Smooth muscle cell (in vitro differentiated cells): ENCODE data around the gene ILF2. TPM values are rescaled to one million over a fixed set of nuclear protein-coding genes. Genes with fewer than 3 reads are reported as not detected.

Experiments
- DNase-seq: peaks from one replicate; lab custom pipeline; 2025; ENCODE audit not compliant: unreplicated experiment; lab: John Stamatoyannopoulos, UW
- H2AFZ ChIP-seq: fragments of 200-600 bp; sonication (generic); 2 replicates; pipeline ENCODE4 v1.6.0; 2016; ENCODE audit warnings: antibody characterized with exemption, low read depth, mild to moderate bottlenecking
- H3F3A ChIP-seq: fragments of 200-600 bp; sonication (generic); 2 replicates; pipeline ENCODE4 v1.6.0; 2017; ENCODE audit warnings: antibody characterized with exemption, low read depth
- H3K27ac ChIP-seq: fragments of 200-600 bp; sonication (generic); 2 replicates; pipeline ENCODE4 v1.5.1; 2016; ENCODE audit warnings: low read depth, mild to moderate bottlenecking
- H3K27me3 ChIP-seq: fragments of 200-600 bp; sonication (generic); 2 replicates; pipeline ENCODE4 v1.6.1; 2016; ENCODE audit warnings: low read depth, mild to moderate bottlenecking
- H3K36me3 ChIP-seq: fragments of 200-600 bp; sonication (generic); 2 replicates; pipeline ENCODE4 v1.5.1; 2016; ENCODE audit warnings: low read depth
- H3K4me1 ChIP-seq: fragments of 200-600 bp; sonication (generic); 2 replicates; pipeline ENCODE4 v1.5.1; 2016; ENCODE audit warnings: low read depth
- H3K4me2 ChIP-seq: fragments of 200-600 bp; sonication (generic); 2 replicates; pipeline ENCODE4 v1.6.0; 2016; ENCODE audit warnings: mild to moderate bottlenecking
- H3K4me3 ChIP-seq: fragments of 200-600 bp; sonication (generic); 2 replicates; pipeline ENCODE4 v1.5.1; 2016; ENCODE audit warnings: mild to moderate bottlenecking
- H3K79me2 ChIP-seq: fragments of 200-600 bp; sonication (generic); 2 replicates; pipeline ENCODE4 v1.6.0; 2016; ENCODE audit warnings: low read depth, mild to moderate bottlenecking
- H3K9ac ChIP-seq: fragments of 200-600 bp; sonication (generic); 2 replicates; pipeline ENCODE4 v1.6.0; 2016; ENCODE audit warnings: low read depth
- H3K9me3 ChIP-seq: fragments of 200-600 bp; sonication (generic); replicated peaks from 2 replicates; pipeline ENCODE4 v1.5.1; 2016; ENCODE audit warnings: low read depth
- H4K20me1 ChIP-seq: fragments of 200-600 bp; sonication (generic); 2 replicates; pipeline ENCODE4 v1.6.0; 2016; ENCODE audit warnings: low read depth
- CTCF ChIP-seq: fragments of 200-600 bp; sonication (generic); IDR thresholded peaks from 2 replicates; pipeline ENCODE4 v1.5.1; 2017; ENCODE audit warnings: borderline replicate concordance, mild to moderate bottlenecking, antibody characterized with exemption; ENCODE audit not compliant: insufficient read depth, poor library complexity, severe bottlenecking
- WGBS: methylation state at CpG from one replicate; pipeline ENCODE4 v1.1.7; 2016; ENCODE audit warnings: low lambda C conversion rate; 5-methylcytosine and 5-hydroxymethylcytosine counted together
- polyA plus RNA-seq: library from polyadenylated mRNA; unstranded; fragments of >200 nt; fragmentation: Nextera tagmentation; extraction: Ambion mirVana; gene quantifications from 2 replicates; pipeline ENCODE4 v1.2.1, GENCODE V29; 2016
- total RNA-seq: library from RNA; depleted of rRNA; stranded (reverse); fragments of >200 nt; gene quantifications from 2 replicates; pipeline ENCODE4 v1.2.3, GENCODE V29; 2014

Gene ILF2
- total and polyA plus RNA-seq, 2 experiments from 2014 or later: 201 to 241 TPM

- Histone ChIP-seq H3K4me2 (no peak overlapping the region), H3F3A (no peaks in the 10 kb centered on the region), H3K79me2 (no peaks in the 10 kb centered on the region), H3K9ac (no peak overlapping the region), H3K9me3 (no peaks in the 10 kb centered on the region), H3K27ac (no peak overlapping the region), H3K27me3 (peaks cover 39% of the 10 kb centered on the region), H4K20me1 (no peaks in the 10 kb centered on the region), H3K4me3 (peak overlapping the region; percentile 52), H3K36me3 (no peaks in the 10 kb centered on the region), H3K4me1 (peaks cover 17% of the 10 kb centered on the region), H2AFZ (no peak overlapping the region)
- WGBS: no CpG with 5 or more reads among the region's 10 CpGs
- DNase-seq: no peak
- TF ChIP-seq CTCF: no peak
Observed at GRCh38 chr1:153680120-153680403, 9.3 kb upstream of the ILF2 start.

- Histone ChIP-seq H4K20me1 (no peaks in the 10 kb centered on the region), H2AFZ (peak overlapping the region; percentile 85), H3K36me3 (no peaks in the 10 kb centered on the region), H3F3A (no peaks in the 10 kb centered on the region), H3K4me3 (peak overlapping the region; percentile 52), H3K79me2 (no peaks in the 10 kb centered on the region), H3K4me2 (peak overlapping the region; percentile 93), H3K9ac (no peak overlapping the region), H3K27me3 (peaks cover 39% of the 10 kb centered on the region), H3K4me1 (peaks cover 17% of the 10 kb centered on the region), H3K27ac (no peak overlapping the region), H3K9me3 (no peaks in the 10 kb centered on the region)
- TF ChIP-seq CTCF: peak; percentile 1
- 2% methylated on average over 68 of the region's 73 CpGs for WGBS
- peak; percentile 20 for DNase-seq
Observed at GRCh38 chr1:153679337-153680119, 8.7 kb upstream of the ILF2 start.

- no peak for DNase-seq
- Histone ChIP-seq H3K4me1 (peaks cover 17% of the 10 kb centered on the region), H4K20me1 (no peaks in the 10 kb centered on the region), H3K4me2 (peak within 1 kb of the TSS; percentile 93), H3K9ac (no peak within 1 kb of the TSS), H3K27ac (no peak within 1 kb of the TSS), H2AFZ (peak within 1 kb of the TSS; percentile 85), H3K4me3 (peak within 1 kb of the TSS; percentile 52), H3K36me3 (no peaks in the 10 kb centered on the region), H3K79me2 (no peaks in the 10 kb centered on the region), H3K27me3 (peaks cover 39% of the 10 kb centered on the region), H3F3A (no peaks in the 10 kb centered on the region), H3K9me3 (no peaks in the 10 kb centered on the region)
- under 1% methylated on average over 48 of the region's 78 CpGs for WGBS
- no peak for TF ChIP-seq CTCF
Observed at GRCh38 chr1:153678519-153679336, 7.9 kb upstream of the ILF2 start, which contains the start of gene NPR1. Gene NPR1, plus strand, starts transcription at chr1:153678688. Its CDS starts 421 bp downstream, at chr1:153679109.
